Stimulated activated CD4-positive, alpha-beta T cell treated with anti-CD3 and anti-CD28 coated beads, Interleukin-1b, Interleukin-23, amount 100 ng/mL, for 1 hour (primary cell): ENCODE measurements around the gene AQP5.

Experiments used
- DNase-seq, 2 donors: peaks; one replicate each; pipeline ENCODE4 v3.0.0-alpha.2; 2020; ENCODE audit warnings: low read depth in 2 of 2

The AQP5 gene

GRCh38 chr12:49961111-49961922, at the start of gene AQP5:
Gene AQP5 (plus strand): TSS chr12:49961872. CDS start chr12:49962018, 146 bp downstream.
- no peak for DNase-seq

- no peak for DNase-seq
Observed at GRCh38 chr12:49912345-49913255, 49.1 kb upstream of the AQP5 start.

- DNase-seq = no peak
Observed at GRCh38 chr12:49916129-49916919, 45.3 kb upstream of the AQP5 start.

GRCh38 chr12:49917166-49917787, 44.4 kb upstream of the AQP5 start:
- DNase-seq = no peak

- no peak for DNase-seq
Observed at GRCh38 chr12:49917788-49918173, 43.9 kb upstream of the AQP5 start.

GRCh38 chr12:49920241-49920914, 41.3 kb upstream of the AQP5 start:
- no peak for DNase-seq

GRCh38 chr12:49920915-49921286, 40.8 kb upstream of the AQP5 start:
- no peak for DNase-seq

- DNase-seq = no peak
Observed at GRCh38 chr12:49921299-49921698, 40.4 kb upstream of the AQP5 start.

- DNase-seq = no peak
Observed at GRCh38 chr12:49921936-49922335, 39.7 kb upstream of the AQP5 start.

- DNase-seq = no peak
Observed at GRCh38 chr12:49922349-49923034, 39.2 kb upstream of the AQP5 start.

- no peak for DNase-seq
Observed at GRCh38 chr12:49923035-49923644, 38.5 kb upstream of the AQP5 start.

- no peak for DNase-seq
Observed at GRCh38 chr12:49923880-49924556, 37.7 kb upstream of the AQP5 start.

GRCh38 chr12:49924628-49925246, 36.9 kb upstream of the AQP5 start:
- DNase-seq = no peak

GRCh38 chr12:49925433-49926204, 36.1 kb upstream of the AQP5 start:
- no peak for DNase-seq

GRCh38 chr12:49928471-49928870, 33.2 kb upstream of the AQP5 start:
- DNase-seq = no peak

GRCh38 chr12:49929581-49929980, 32.1 kb upstream of the AQP5 start:
- DNase-seq = no peak

- DNase-seq = no peak
Observed at GRCh38 chr12:49930515-49931288, 31.0 kb upstream of the AQP5 start.
